Neural progenitor cell (in vitro differentiated cells): ENCODE data around the gene CARMIL1.

ENCODE experiments used
- EZH2 ChIP-seq: fragments of 200-600 bp; sonication (generic); IDR thresholded peaks from 2 replicates; pipeline ENCODE4 v1.6.1; 2017; ENCODE audit warnings: antibody characterized with exemption, mild to moderate bottlenecking, moderate library complexity
- TF ChIP-seq, protein P1 (sequence below): fragments of 200-600 bp; sonication (generic); IDR thresholded peaks from 2 replicates; pipeline ENCODE4 v1.5.1; 2017; ENCODE audit warnings: antibody characterized with exemption, mild to moderate bottlenecking

DNA sequence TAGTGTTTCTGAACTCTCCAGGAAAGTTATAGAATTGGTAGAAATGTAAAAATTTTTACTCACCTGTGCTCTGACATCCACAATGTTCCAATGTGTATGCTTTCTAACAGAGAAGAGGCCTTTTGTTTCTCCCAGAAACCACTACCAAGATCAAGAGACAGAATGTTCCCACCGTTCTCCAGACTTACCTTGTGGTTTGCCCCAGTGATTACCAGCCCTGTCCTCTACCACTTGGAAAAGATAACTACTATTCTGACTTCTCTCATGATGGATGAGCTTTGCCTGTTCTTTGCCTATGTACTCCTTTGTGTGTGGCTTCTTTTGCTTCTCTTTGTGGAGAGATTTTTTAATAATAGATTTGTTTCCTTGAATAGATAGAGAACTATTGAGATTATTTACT, 199.8 kb downstream of the CARMIL1 start:
- TF ChIP-seq, protein P1, sequence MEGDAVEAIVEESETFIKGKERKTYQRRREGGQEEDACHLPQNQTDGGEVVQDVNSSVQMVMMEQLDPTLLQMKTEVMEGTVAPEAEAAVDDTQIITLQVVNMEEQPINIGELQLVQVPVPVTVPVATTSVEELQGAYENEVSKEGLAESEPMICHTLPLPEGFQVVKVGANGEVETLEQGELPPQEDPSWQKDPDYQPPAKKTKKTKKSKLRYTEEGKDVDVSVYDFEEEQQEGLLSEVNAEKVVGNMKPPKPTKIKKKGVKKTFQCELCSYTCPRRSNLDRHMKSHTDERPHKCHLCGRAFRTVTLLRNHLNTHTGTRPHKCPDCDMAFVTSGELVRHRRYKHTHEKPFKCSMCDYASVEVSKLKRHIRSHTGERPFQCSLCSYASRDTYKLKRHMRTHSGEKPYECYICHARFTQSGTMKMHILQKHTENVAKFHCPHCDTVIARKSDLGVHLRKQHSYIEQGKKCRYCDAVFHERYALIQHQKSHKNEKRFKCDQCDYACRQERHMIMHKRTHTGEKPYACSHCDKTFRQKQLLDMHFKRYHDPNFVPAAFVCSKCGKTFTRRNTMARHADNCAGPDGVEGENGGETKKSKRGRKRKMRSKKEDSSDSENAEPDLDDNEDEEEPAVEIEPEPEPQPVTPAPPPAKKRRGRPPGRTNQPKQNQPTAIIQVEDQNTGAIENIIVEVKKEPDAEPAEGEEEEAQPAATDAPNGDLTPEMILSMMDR: no peak
- no peak for TF ChIP-seq EZH2
